SK-N-SH (cell line): Measurements from ENCODE around the gene KSR2. TPM values are rescaled to one million over a fixed set of nuclear protein-coding genes. Genes with fewer than 3 reads are reported as not detected.

Experiments
- CTCF ChIA-PET: fragments of 300-600, 350-600 bp; formaldehyde crosslinking; extraction: SDS; loops from one replicate; lab custom pipeline; 2021; lab: Yijun Ruan, JAX
- POLR2A ChIA-PET: fragments of 350-600 bp; sonication (Branson Sonifier 250); formaldehyde crosslinking; extraction: SDS; loops from one replicate; lab custom pipeline; 2020; ENCODE audit warnings: antibody characterized with exemption, inconsistent platforms; lab: Yijun Ruan, JAX
- DNase-seq: peaks from one replicate; pipeline ENCODE4 v3.0.0; 2012
- H2AFZ ChIP-seq: fragments of 200-600 bp; sonication (generic); 2 replicates; pipeline ENCODE4 v1.8.1; 2016; ENCODE audit warnings: antibody characterized with exemption, mild to moderate bottlenecking, low read depth
- H3F3A ChIP-seq: fragments of 200-600 bp; sonication (generic); replicated peaks from 2 replicates; pipeline ENCODE3; 2016; ENCODE audit warnings: antibody characterized with exemption, mild to moderate bottlenecking; ENCODE audit not compliant: insufficient read depth
- H3K27ac ChIP-seq, 2 experiments: fragments of 200-500 bp in 1 of 2; fragments of 200-600 bp in 1 of 2; sonication (Bioruptor generic) in 1 of 2; sonication (generic), shearing (Covaris generic) in 1 of 2; 2 replicates each; pipeline versions ENCODE4 v1.5.1 to v1.6.1; 2014 to 2016; ENCODE audit warnings: low read depth in 2 of 2, inconsistent platforms in 1 of 2, low read length in 1 of 2, mild to moderate bottlenecking in 1 of 2, mixed read lengths in 1 of 2
- H3K27me3 ChIP-seq: fragments of 200-600 bp; sonication (generic), shearing (Covaris generic); 2 replicates; pipeline ENCODE4 v1.6.1; 2016; ENCODE audit warnings: mixed run types; ENCODE audit not compliant: insufficient read depth
- H3K36me3 ChIP-seq, 2 experiments: fragments of 200-500 bp in 1 of 2; fragments of 200-600 bp in 1 of 2; sonication (Bioruptor generic) in 1 of 2; sonication (generic) in 1 of 2; replicated peaks in 1 of 2; 2 replicates each; pipeline versions ENCODE3 to v1.5.1; 2014 to 2016; ENCODE audit warnings: low read length in 1 of 2, mild to moderate bottlenecking in 1 of 2; ENCODE audit not compliant: insufficient read depth in 2 of 2, control insufficient read depth in 1 of 2
- H3K4me1 ChIP-seq, 2 experiments: fragments of 200-500 bp in 1 of 2; fragments of 200-600 bp in 1 of 2; sonication (Bioruptor generic) in 1 of 2; sonication (generic), shearing (Covaris generic) in 1 of 2; 2 replicates each; pipeline versions ENCODE4 v1.5.1 to v1.6.1; 2014 to 2016; ENCODE audit warnings: low read depth in 1 of 2, low read length in 1 of 2, mixed run types in 1 of 2; ENCODE audit not compliant: insufficient read depth in 2 of 2, control insufficient read depth in 1 of 2
- H3K4me2 ChIP-seq: fragments of 200-600 bp; sonication (generic), shearing (Covaris generic); 2 replicates; pipeline ENCODE4 v1.6.1; 2017; ENCODE audit warnings: mixed run types
- H3K4me3 ChIP-seq, 2 experiments: fragments of 200-500 bp in 1 of 2; fragments of 200-600 bp in 1 of 2; sonication (Bioruptor generic) in 1 of 2; sonication (generic), shearing (Covaris generic) in 1 of 2; 2 replicates each; pipeline versions ENCODE4 v1.5.1 to v1.8.1; 2014 to 2016; ENCODE audit warnings: low read depth in 2 of 2, inconsistent platforms in 1 of 2, low read length in 1 of 2, mild to moderate bottlenecking in 1 of 2, mixed read lengths in 1 of 2, moderate library complexity in 1 of 2
- H3K79me2 ChIP-seq: fragments of 200-600 bp; sonication (generic); 2 replicates; pipeline ENCODE4 v1.8.1; 2017; ENCODE audit warnings: mild to moderate bottlenecking; ENCODE audit not compliant: insufficient read depth
- H3K9ac ChIP-seq: fragments of 200-600 bp; sonication (generic); 2 replicates; pipeline ENCODE4 v1.6.1; 2017; ENCODE audit warnings: mixed run types
- H3K9me2 ChIP-seq: fragments of 200-600 bp; sonication (generic); 2 replicates; pipeline ENCODE4 v1.6.1; 2017; ENCODE audit warnings: mixed run types
- H3K9me3 ChIP-seq: fragments of 200-600 bp; sonication (generic); 2 replicates; pipeline ENCODE4 v1.6.1; 2017; ENCODE audit warnings: mixed run types, mild to moderate bottlenecking, moderate library complexity
- H4K20me1 ChIP-seq: fragments of 200-600 bp; sonication (generic); 2 replicates; pipeline ENCODE4 v1.6.1; 2017; ENCODE audit warnings: mild to moderate bottlenecking, mixed run types; ENCODE audit not compliant: insufficient read depth
- CHD2 ChIP-seq: fragments of 150-350 bp; IDR thresholded peaks from 2 replicates; pipeline ENCODE4 v1.6.1; 2018; ENCODE audit warnings: low read length; ENCODE audit not compliant: partially characterized antibody
- ELF1 ChIP-seq: IDR thresholded peaks from 2 replicates; pipeline ENCODE4 v1.4.0; 2012
- EP300 ChIP-seq, 2 experiments: IDR thresholded peaks; 2 replicates each; pipeline versions ENCODE4 v1.4.0 to v1.6.1; 2012; ENCODE audit warnings: borderline replicate concordance in 1 of 2, low read depth in 1 of 2, low read length in 1 of 2
- FOXJ3 ChIP-seq: sonication (generic); formaldehyde crosslinking; IDR thresholded peaks from 2 replicates; pipeline ENCODE4 v1.5.1; 2020; ENCODE audit warnings: mild to moderate bottlenecking, missing genetic modification reagents
- FOXM1 ChIP-seq: IDR thresholded peaks from 2 replicates; pipeline ENCODE4 v1.4.0; 2012; ENCODE audit warnings: low read depth, mild to moderate bottlenecking
- GABPA ChIP-seq: IDR thresholded peaks from 2 replicates; pipeline ENCODE4 v1.4.0; 2012; ENCODE audit warnings: low read depth, mild to moderate bottlenecking
- JUND ChIP-seq: IDR thresholded peaks from 2 replicates; pipeline ENCODE4 v1.4.0; 2012
- NFIC ChIP-seq: IDR thresholded peaks from 2 replicates; pipeline ENCODE4 v1.4.0; 2012; ENCODE audit warnings: borderline replicate concordance
- NRF1 ChIP-seq: IDR thresholded peaks from 2 replicates; pipeline ENCODE4 v1.6.1; 2012; ENCODE audit warnings: low read depth, mild to moderate bottlenecking, low read length
- POLR2AphosphoS5 ChIP-seq: IDR thresholded peaks from 2 replicates; pipeline ENCODE4 v1.6.1; 2012; ENCODE audit warnings: low read depth, low read length
- RCOR1 ChIP-seq: fragments of 150-350 bp; IDR thresholded peaks from 2 replicates; pipeline ENCODE4 v1.6.1; 2017; ENCODE audit warnings: antibody characterized with exemption, low read length
- RFX5 ChIP-seq: IDR thresholded peaks from 2 replicates; pipeline ENCODE4 v1.6.1; 2012; ENCODE audit warnings: mild to moderate bottlenecking, improper control_type of control experiment, low read length
- RXRA ChIP-seq: IDR thresholded peaks from 2 replicates; pipeline ENCODE4 v1.4.0; 2012; ENCODE audit warnings: low read depth, mild to moderate bottlenecking, borderline replicate concordance
- SIN3A ChIP-seq: IDR thresholded peaks from 2 replicates; pipeline ENCODE4 v1.6.1; 2012; ENCODE audit warnings: low read depth, mild to moderate bottlenecking, low read length, moderate library complexity, borderline replicate concordance
- SMC3 ChIP-seq: IDR thresholded peaks from 2 replicates; pipeline ENCODE4 v1.6.1; 2012; ENCODE audit warnings: low read depth, low read length, improper control_type of control experiment
- TAF1 ChIP-seq: IDR thresholded peaks from 2 replicates; pipeline ENCODE4 v1.6.1; 2012; ENCODE audit warnings: low read depth, mild to moderate bottlenecking, low read length, moderate library complexity, borderline replicate concordance
- TCF12 ChIP-seq: IDR thresholded peaks from 2 replicates; pipeline ENCODE4 v1.4.0; 2012
- WGBS: methylation state at CpG from one replicate; pipeline ENCODE4 v1.1.6; 2017; ENCODE audit warnings: low lambda C conversion rate; 5-methylcytosine and 5-hydroxymethylcytosine counted together
- polyA plus RNA-seq, 3 experiments: library from polyadenylated mRNA; depleted of rRNA; stranded (reverse); fragments of >200 nt; gene quantifications; 2 replicates each; pipeline ENCODE4 v1.2.3, GENCODE V29; 2012
- TF ChIP-seq, protein P1 (sequence below): IDR thresholded peaks from 2 replicates; pipeline ENCODE4 v1.4.0; 2012; ENCODE audit warnings: low read depth, borderline replicate concordance
- TF ChIP-seq, protein P2 (sequence below): IDR thresholded peaks from 2 replicates; pipeline ENCODE4 v1.6.1; 2012; ENCODE audit warnings: mild to moderate bottlenecking, low read depth, low read length, moderate library complexity
- TF ChIP-seq, protein P3 (sequence below): IDR thresholded peaks from 2 replicates; pipeline ENCODE4; 2012

The KSR2 gene
- polyA plus RNA-seq, 1 of the 3 experiments (the other 2 are of a cell fraction): 0.12 TPM

DNA sequence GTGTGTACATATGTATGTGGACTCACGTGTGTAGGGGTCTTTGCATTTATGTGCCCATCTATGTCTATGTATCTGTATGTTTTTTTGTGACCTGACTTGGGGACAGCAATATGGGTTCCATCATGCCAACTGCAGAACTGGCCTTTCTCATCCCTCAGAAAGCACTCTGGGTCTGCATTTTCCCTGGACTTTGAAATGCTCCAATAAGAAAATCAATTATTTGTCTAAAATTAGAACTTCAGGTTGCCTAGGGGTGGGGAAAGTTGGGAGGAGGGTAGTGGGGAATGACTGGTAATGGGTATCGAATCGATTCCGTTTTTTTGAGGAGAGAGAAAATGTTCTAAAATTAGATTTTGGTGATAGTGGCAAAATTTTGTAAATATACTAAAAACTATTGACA is 466.6 kb downstream of the KSR2 start:
- H3K4me2 ChIP-seq: no peak overlapping the region
- POLR2A ChIA-PET: no interaction called here

DNA sequence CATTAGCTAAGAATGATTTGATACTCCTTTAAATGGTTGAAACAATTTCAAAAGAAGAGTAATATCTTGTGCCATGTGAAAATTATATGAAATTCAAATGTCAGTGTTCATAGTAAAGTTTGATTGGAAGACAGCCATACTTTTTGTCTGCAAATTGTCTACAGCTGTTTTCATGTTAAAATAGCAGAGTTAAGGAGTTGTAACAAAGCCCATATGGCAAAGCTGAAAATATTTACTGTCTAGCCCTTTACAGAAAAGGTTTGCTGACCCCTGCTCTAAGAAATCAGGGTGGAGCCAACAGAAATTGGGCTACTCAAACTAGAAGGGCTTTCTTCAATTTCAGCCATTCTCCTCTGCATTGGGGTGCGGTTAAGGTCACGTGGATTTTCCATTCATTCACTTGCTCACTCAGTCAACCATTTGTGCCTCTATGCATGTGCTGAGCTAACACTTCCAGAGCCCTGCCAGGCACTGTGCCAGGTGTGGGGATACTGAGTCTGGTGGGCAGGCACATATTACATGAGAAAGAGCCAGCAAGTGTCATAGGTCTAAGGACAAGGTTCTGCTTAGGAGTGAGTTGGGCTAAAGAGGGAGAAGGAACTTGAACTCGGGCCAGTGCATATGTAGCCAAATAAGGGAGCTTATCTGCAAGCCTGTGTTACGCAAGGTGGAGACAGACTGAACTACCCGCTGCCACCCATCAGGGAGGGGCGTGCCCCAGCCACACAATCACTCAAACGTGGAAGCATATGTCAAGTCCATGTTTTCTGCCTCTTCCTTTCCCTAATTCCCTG is 467.5 kb downstream of the KSR2 start:
- WGBS: 52% methylated on average over 7 of the region's 7 CpGs

More for the DNA sequence above, 466.6 kb downstream of the KSR2 start:
- Histone ChIP-seq H3K4me1 (peaks cover 0 to 24% of the 10 kb centered on the region in 2 experiments; a peak in 1 of 4 replicates), H3K27ac (no peak overlapping the region), H3K9ac (no peak overlapping the region), H3F3A (no peaks in the 10 kb centered on the region), H3K4me3 (no peak overlapping the region), H2AFZ (no peak overlapping the region), H4K20me1 (no peaks in the 10 kb centered on the region), H3K9me2 (no peaks in the 10 kb centered on the region), H3K27me3 (no peaks in the 10 kb centered on the region), H3K79me2 (no peaks in the 10 kb centered on the region), H3K36me3 (no peaks in the 10 kb centered on the region), H3K9me3 (no peaks in the 10 kb centered on the region)
- WGBS: 72% methylated on average over 4 of the region's 4 CpGs
- no peak for TF ChIP-seq ELF1
- TF ChIP-seq, protein P1, sequence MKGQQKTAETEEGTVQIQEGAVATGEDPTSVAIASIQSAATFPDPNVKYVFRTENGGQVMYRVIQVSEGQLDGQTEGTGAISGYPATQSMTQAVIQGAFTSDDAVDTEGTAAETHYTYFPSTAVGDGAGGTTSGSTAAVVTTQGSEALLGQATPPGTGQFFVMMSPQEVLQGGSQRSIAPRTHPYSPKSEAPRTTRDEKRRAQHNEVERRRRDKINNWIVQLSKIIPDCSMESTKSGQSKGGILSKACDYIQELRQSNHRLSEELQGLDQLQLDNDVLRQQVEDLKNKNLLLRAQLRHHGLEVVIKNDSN: no peak
- no peak for TF ChIP-seq RFX5
- no peak for DNase-seq
- CTCF ChIA-PET: interaction anchor here (0.8 kb wide), 1 partner anchor 89 kb away, joined by 3 read pairs; no protein-coding TSS in a partner anchor

More for the DNA sequence above, 467.5 kb downstream of the KSR2 start:
- Histone ChIP-seq H3K27ac (peak overlapping the region in 1 of 2 experiments; percentile 14; a peak in 1 of 4 replicates), H2AFZ (no peak overlapping the region), H3K4me2 (no peak overlapping the region), H3K4me1 (peaks cover 0 to 25% of the 10 kb centered on the region in 2 experiments; a peak in 1 of 4 replicates), H3K27me3 (no peaks in the 10 kb centered on the region), H3K9me3 (no peaks in the 10 kb centered on the region), H4K20me1 (no peaks in the 10 kb centered on the region), H3K9me2 (no peaks in the 10 kb centered on the region), H3F3A (no peaks in the 10 kb centered on the region), H3K79me2 (no peaks in the 10 kb centered on the region), H3K36me3 (no peaks in the 10 kb centered on the region), H3K9ac (no peak overlapping the region), H3K4me3 (no peak overlapping the region)
- ChIA-PET POLR2A (no interaction called here), CTCF (interaction anchor here (1.1 to 1.9 kb wide), 4 partner anchors 18 to 134 kb away, joined by 4 to 10 read pairs (median 6); no protein-coding TSS in a partner anchor)
- TF ChIP-seq, protein P2, sequence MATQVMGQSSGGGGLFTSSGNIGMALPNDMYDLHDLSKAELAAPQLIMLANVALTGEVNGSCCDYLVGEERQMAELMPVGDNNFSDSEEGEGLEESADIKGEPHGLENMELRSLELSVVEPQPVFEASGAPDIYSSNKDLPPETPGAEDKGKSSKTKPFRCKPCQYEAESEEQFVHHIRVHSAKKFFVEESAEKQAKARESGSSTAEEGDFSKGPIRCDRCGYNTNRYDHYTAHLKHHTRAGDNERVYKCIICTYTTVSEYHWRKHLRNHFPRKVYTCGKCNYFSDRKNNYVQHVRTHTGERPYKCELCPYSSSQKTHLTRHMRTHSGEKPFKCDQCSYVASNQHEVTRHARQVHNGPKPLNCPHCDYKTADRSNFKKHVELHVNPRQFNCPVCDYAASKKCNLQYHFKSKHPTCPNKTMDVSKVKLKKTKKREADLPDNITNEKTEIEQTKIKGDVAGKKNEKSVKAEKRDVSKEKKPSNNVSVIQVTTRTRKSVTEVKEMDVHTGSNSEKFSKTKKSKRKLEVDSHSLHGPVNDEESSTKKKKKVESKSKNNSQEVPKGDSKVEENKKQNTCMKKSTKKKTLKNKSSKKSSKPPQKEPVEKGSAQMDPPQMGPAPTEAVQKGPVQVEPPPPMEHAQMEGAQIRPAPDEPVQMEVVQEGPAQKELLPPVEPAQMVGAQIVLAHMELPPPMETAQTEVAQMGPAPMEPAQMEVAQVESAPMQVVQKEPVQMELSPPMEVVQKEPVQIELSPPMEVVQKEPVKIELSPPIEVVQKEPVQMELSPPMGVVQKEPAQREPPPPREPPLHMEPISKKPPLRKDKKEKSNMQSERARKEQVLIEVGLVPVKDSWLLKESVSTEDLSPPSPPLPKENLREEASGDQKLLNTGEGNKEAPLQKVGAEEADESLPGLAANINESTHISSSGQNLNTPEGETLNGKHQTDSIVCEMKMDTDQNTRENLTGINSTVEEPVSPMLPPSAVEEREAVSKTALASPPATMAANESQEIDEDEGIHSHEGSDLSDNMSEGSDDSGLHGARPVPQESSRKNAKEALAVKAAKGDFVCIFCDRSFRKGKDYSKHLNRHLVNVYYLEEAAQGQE: no peak
- TF ChIP-seq EP300 (IDR thresholded peaks at IDR 0.05; ENCODE audit: borderline replicate concordance in 1 of 2, low read depth in 1 of 2, low read length in 1 of 2) (no peak), NRF1 (no peak), FOXJ3 (CRISPR knock-in tag) (no peak), GABPA (no peak), RXRA (no peak), POLR2AphosphoS5 (no peak), NFIC (no peak), RCOR1 (no peak), JUND (no peak), TAF1 (no peak), FOXM1 (no peak), SIN3A (no peak), CHD2 (no peak), SMC3 (no peak), TCF12 (no peak)
- TF ChIP-seq, protein P1: no peak
- TF ChIP-seq, protein P3, sequence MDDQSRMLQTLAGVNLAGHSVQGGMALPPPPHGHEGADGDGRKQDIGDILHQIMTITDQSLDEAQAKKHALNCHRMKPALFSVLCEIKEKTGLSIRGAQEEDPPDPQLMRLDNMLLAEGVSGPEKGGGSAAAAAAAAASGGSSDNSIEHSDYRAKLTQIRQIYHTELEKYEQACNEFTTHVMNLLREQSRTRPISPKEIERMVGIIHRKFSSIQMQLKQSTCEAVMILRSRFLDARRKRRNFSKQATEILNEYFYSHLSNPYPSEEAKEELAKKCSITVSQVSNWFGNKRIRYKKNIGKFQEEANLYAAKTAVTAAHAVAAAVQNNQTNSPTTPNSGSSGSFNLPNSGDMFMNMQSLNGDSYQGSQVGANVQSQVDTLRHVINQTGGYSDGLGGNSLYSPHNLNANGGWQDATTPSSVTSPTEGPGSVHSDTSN: no peak
- no peak for DNase-seq
